Karpas-422 (cell line): ENCODE measurements around the gene ADAMTS17. TPM values are rescaled to one million over a fixed set of nuclear protein-coding genes. Genes with fewer than 3 reads are reported as not detected.

Experiments
- DNase-seq: peaks from one replicate; pipeline ENCODE4 v3.0.0-alpha.2; 2015
- H2AFZ ChIP-seq: fragments of 200-600 bp; sonication (generic); 2 replicates; pipeline ENCODE4 v1.6.1; 2014; ENCODE audit warnings: antibody characterized with exemption, low read length, mixed read lengths
- H3K27ac ChIP-seq: fragments of 200-600 bp; sonication (generic); 2 replicates; pipeline ENCODE4 v1.5.1; 2014; ENCODE audit warnings: mild to moderate bottlenecking, low read length, moderate library complexity
- H3K27me3 ChIP-seq: fragments of 200-600 bp; sonication (generic); 2 replicates; pipeline ENCODE4 v1.6.1; 2014; ENCODE audit warnings: low read length, mixed read lengths
- H3K36me3 ChIP-seq: fragments of 200-600 bp; sonication (generic); 2 replicates; pipeline ENCODE4 v1.6.1; 2014; ENCODE audit warnings: low read length, mixed read lengths; ENCODE audit not compliant: insufficient read depth
- H3K4me1 ChIP-seq: fragments of 200-600 bp; sonication (generic); 2 replicates; pipeline ENCODE4 v1.6.1; 2014; ENCODE audit warnings: mild to moderate bottlenecking, low read length, mixed read lengths
- H3K4me2 ChIP-seq: fragments of 200-600 bp; sonication (generic); 2 replicates; pipeline ENCODE4 v1.6.1; 2014; ENCODE audit warnings: low read length, low read depth, mild to moderate bottlenecking; ENCODE audit not compliant: poor library complexity, severe bottlenecking
- H3K4me3 ChIP-seq: fragments of 200-600 bp; sonication (generic); 2 replicates; pipeline ENCODE4 v1.5.1; 2014; ENCODE audit warnings: mild to moderate bottlenecking, antibody characterized with exemption, low read length, mixed read lengths
- H3K79me2 ChIP-seq: fragments of 200-600 bp; sonication (generic); 2 replicates; pipeline ENCODE4 v1.6.1; 2014; ENCODE audit warnings: mild to moderate bottlenecking, low read length, mixed read lengths
- H3K9ac ChIP-seq: fragments of 200-600 bp; sonication (generic); 2 replicates; pipeline ENCODE4 v1.6.0; 2014; ENCODE audit warnings: low read length
- H3K9me2 ChIP-seq: fragments of 200-600 bp; sonication (generic), shearing (Covaris generic); replicated peaks from 2 replicates; pipeline ENCODE4 v1.6.0; 2014; ENCODE audit warnings: mild to moderate bottlenecking, low read length, moderate library complexity; ENCODE audit not compliant: insufficient read depth
- H3K9me3 ChIP-seq: fragments of 300-700, 200-600 bp; sonication (generic); 2 replicates; pipeline ENCODE4 v1.6.1; 2014; ENCODE audit warnings: low read length, mixed read lengths
- H4K20me1 ChIP-seq: fragments of 200-600 bp; sonication (generic); 2 replicates; pipeline ENCODE4 v1.6.1; 2014; ENCODE audit warnings: mild to moderate bottlenecking, antibody characterized with exemption, low read length, low read depth; ENCODE audit not compliant: insufficient read depth
- total RNA-seq: library from RNA; depleted of rRNA; stranded (reverse); fragments of >200 nt; shearing (Covaris generic); gene quantifications from 2 replicates; pipeline ENCODE4 v1.2.3, GENCODE V29; 2014; ENCODE audit warnings: low replicate concordance

ADAMTS17 gene
- total RNA-seq, 1 experiment from 2014 or later: not detected

DNA sequence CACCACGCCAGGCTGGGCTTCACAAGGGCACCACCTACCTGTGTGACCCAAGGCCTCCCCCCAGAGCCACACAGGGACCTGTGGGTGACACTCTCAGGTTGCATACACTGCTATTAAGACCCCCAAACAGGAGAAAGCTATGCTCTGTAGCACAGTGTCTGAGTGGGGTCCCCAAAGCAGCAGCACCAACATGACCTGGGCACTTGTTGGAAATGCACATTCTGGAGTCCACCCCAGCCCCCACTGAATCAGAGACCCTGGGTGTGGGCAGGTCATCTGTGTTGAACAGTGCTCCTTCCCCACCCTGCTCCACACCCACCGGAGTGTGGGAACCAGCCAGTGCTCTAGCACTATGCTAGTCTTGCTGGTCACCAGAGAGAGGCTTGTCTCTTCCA lies 76.1 kb downstream of the ADAMTS17 start:
- Histone ChIP-seq H3K4me3 (no peak overlapping the region), H3K9ac (no peak overlapping the region), H3K27me3 (no peaks in the 10 kb centered on the region), H3K9me2 (no peaks in the 10 kb centered on the region), H3K79me2 (no peaks in the 10 kb centered on the region), H3K36me3 (no peaks in the 10 kb centered on the region), H3K4me2 (no peak overlapping the region), H3K9me3 (no peaks in the 10 kb centered on the region), H3K27ac (no peak overlapping the region), H2AFZ (no peak overlapping the region), H4K20me1 (no peaks in the 10 kb centered on the region), H3K4me1 (no peaks in the 10 kb centered on the region)
- DNase-seq: no peak

- H3K79me2 ChIP-seq: no peaks in the 10 kb centered on the region
- no peaks in the 10 kb centered on the region for H3K4me1 ChIP-seq
- H3K4me2 ChIP-seq: no peak overlapping the region
- H3K9me2 ChIP-seq: no peaks in the 10 kb centered on the region
- no peaks in the 10 kb centered on the region for H3K36me3 ChIP-seq
- H3K27me3 ChIP-seq: no peaks in the 10 kb centered on the region
- H3K27ac ChIP-seq: no peak overlapping the region
- no peaks in the 10 kb centered on the region for H3K9me3 ChIP-seq
- DNase-seq: no peak
- no peak overlapping the region for H2AFZ ChIP-seq
- no peaks in the 10 kb centered on the region for H4K20me1 ChIP-seq
- H3K9ac ChIP-seq: no peak overlapping the region
- no peak overlapping the region for H3K4me3 ChIP-seq
Measured at GRCh38 chr15:100264994-100265640, 76.7 kb downstream of the ADAMTS17 start.

DNA sequence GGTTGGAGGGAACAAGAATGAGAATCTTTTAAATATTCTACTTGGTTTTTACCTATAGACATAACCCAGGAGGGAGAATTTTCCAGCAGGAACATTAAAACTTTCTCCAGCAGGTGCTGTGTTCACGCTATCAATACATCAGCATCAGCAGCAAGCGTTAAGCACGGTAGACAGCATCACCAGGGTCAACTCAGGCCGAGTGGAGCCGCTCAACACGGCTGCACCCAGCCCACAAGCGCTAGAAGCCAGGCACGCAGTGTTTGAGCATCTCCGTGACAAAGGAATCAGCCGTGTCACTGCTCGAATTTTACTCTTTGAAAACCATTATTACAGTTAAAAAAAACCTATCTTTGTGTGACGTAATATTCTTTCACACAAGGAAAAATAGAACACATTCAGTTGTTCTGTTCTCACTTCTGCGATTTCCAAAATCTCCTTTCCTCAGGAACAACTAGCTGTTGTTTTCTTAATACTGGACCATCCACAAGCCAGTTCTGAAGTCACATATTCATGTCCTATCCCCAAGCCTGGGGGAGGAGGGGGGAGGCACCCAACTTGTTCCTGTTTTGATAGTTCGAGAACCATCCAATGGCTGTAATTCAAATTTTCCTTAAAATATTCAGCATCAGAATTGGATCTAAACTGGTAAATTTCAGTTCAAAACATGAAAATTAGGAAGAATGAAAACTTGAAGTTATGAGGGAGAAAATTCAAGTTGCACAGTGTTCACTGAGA lies 77.9 kb downstream of the ADAMTS17 start:
- Histone ChIP-seq H3K27me3 (no peaks in the 10 kb centered on the region), H3K9me3 (no peaks in the 10 kb centered on the region), H4K20me1 (no peaks in the 10 kb centered on the region), H3K36me3 (no peaks in the 10 kb centered on the region), H3K9ac (no peak overlapping the region), H3K9me2 (no peaks in the 10 kb centered on the region), H3K79me2 (no peaks in the 10 kb centered on the region), H2AFZ (no peak overlapping the region), H3K4me3 (no peak overlapping the region), H3K27ac (no peak overlapping the region), H3K4me2 (no peak overlapping the region), H3K4me1 (no peaks in the 10 kb centered on the region)
- DNase-seq: no peak

DNA sequence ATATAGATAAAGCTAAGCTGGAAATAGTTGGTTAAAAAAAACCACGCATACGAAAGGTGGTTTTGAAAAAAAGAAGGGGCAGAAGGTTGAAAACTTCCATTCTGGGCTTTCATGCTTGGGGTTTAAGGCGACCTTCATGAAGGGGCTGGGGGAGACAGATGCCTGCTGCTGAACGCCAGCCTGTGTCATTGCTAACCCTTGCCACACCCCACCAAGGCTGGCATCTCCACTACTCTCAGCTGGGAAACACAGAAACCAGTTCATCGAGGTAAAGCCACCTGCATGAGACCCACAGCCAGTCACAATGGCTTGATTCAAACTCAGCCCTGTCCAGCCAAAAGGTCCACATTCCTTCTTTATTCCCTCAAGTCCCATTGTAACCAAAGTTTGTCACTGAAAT lies 78.7 kb downstream of the ADAMTS17 start:
- Histone ChIP-seq H2AFZ (no peak overlapping the region), H4K20me1 (no peaks in the 10 kb centered on the region), H3K4me1 (no peaks in the 10 kb centered on the region), H3K9me3 (no peaks in the 10 kb centered on the region), H3K27ac (no peak overlapping the region), H3K36me3 (no peaks in the 10 kb centered on the region), H3K27me3 (no peaks in the 10 kb centered on the region), H3K79me2 (no peaks in the 10 kb centered on the region), H3K4me2 (no peak overlapping the region), H3K9ac (no peak overlapping the region), H3K9me2 (no peaks in the 10 kb centered on the region), H3K4me3 (no peak overlapping the region)
- DNase-seq: no peak

DNA sequence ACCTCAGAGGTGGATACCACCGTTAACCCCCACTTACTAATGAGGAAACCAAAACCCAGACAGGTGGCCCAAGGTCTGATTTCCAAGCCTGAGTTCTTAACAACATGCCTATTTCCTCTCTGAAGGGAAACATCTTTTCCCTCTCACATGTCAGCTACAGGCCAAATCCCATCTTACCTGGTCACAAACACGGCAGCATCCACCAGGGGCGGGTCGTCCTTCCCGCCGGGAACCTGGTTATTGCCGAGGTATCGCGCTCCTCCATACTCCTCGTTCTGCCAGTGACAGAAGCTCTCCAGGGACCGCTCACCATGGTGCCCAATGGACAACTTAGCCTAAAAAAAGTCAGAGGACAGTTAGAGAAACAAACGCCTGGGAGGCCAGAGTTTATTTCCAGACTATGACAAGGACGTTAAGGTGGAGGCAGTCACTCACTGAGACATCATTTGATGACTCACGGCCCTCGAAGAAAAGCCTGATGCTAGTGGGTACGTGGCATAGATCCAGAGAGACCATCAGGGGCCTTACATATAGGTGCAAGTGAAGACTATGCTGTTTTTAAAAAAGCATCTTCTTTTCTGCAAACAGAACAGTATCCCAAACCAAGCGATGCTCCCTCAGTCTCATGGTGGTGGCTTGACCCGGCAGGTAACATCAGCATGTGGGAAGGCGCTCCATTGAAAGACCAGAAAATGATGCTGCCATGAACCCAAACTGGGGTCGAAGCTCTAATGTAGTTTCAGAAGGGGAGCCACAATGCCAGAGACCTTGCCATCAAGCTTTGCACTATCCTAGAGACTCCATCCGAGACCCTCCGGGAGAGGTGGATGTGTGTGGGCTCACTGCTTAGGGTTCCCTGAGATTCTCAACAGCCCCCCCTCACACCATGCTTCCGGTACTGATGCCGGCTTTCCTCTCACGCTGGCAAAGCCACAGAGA lies 80.2 kb downstream of the ADAMTS17 start:
- Histone ChIP-seq H3K36me3 (no peaks in the 10 kb centered on the region), H3K9me2 (no peaks in the 10 kb centered on the region)
- no peak for DNase-seq

GRCh38 chr15:100259266-100259665 lies 82.5 kb downstream of the ADAMTS17 start:
- H3K36me3 ChIP-seq: no peaks in the 10 kb centered on the region
- no peaks in the 10 kb centered on the region for H3K79me2 ChIP-seq
- no peak overlapping the region for H3K4me2 ChIP-seq
- H3K9me2 ChIP-seq: no peaks in the 10 kb centered on the region
- H4K20me1 ChIP-seq: no peaks in the 10 kb centered on the region
- no peaks in the 10 kb centered on the region for H3K9me3 ChIP-seq
- no peak for DNase-seq
- H3K4me1 ChIP-seq: no peaks in the 10 kb centered on the region
- H3K9ac ChIP-seq: no peak overlapping the region
- no peak overlapping the region for H3K27ac ChIP-seq
- H3K4me3 ChIP-seq: no peak overlapping the region
- H3K27me3 ChIP-seq: no peaks in the 10 kb centered on the region
- no peak overlapping the region for H2AFZ ChIP-seq

More for the DNA sequence above, 80.2 kb downstream of the ADAMTS17 start:
- H3K9me3 ChIP-seq: no peaks in the 10 kb centered on the region
- H2AFZ ChIP-seq: no peak overlapping the region
- no peak overlapping the region for H3K4me3 ChIP-seq
- H4K20me1 ChIP-seq: no peaks in the 10 kb centered on the region
- H3K4me1 ChIP-seq: no peaks in the 10 kb centered on the region
- no peak overlapping the region for H3K4me2 ChIP-seq
- no peaks in the 10 kb centered on the region for H3K27me3 ChIP-seq
- no peak overlapping the region for H3K27ac ChIP-seq
- no peaks in the 10 kb centered on the region for H3K79me2 ChIP-seq
- H3K9ac ChIP-seq: no peak overlapping the region

DNA sequence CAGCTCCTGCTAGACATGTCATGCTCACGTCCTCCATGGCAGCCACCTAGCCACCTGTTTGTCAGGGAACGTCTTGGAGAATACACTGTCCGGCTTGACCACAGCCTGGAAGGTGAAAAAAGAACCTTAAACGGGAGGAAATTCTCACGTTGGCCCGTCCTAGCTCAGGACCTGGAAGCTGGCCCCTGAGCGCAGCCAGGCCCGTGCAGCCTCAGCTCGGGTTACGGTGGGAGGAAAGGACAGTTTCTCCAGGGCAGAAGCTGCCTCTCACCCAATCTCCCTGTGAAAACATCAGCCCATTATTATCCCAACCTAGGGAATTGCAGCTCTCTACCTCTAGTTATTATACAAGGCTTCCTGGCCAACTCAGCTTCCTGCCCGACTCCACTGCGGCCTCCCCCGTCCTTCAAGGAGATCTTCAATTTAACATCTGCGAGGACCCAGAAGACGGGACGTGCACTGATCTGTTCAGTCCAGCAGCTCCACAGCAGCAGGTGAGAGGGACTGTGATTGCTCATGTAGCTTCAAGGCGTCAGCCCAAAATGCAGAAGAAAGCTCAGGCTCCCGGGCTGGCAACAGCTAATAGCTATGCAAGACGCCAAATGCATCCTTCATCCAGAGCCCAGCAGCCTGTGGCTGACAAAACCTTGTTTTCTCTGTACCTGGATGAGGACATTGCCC lies 84.7 kb downstream of the ADAMTS17 start:
- Histone ChIP-seq H3K27me3 (no peaks in the 10 kb centered on the region), H3K4me3 (no peak overlapping the region), H4K20me1 (no peaks in the 10 kb centered on the region), H2AFZ (no peak overlapping the region), H3K9ac (no peak overlapping the region), H3K9me3 (no peaks in the 10 kb centered on the region), H3K27ac (no peak overlapping the region), H3K36me3 (no peaks in the 10 kb centered on the region), H3K4me2 (no peak overlapping the region), H3K4me1 (no peaks in the 10 kb centered on the region), H3K79me2 (no peaks in the 10 kb centered on the region), H3K9me2 (no peaks in the 10 kb centered on the region)
- DNase-seq: no peak
